22Rv1 (cell line): ENCODE data around the gene TUBB6.

ENCODE experiments used
- H3K27ac ChIP-seq: fragments of 450-650 bp; 2 replicates; pipeline ENCODE4 v1.5.1; 2017
- ZFX ChIP-seq: fragments of 450-650 bp; IDR thresholded peaks from 2 replicates; pipeline ENCODE4 v1.6.1; 2017; ENCODE audit warnings: antibody characterized with exemption, borderline replicate concordance
- TF ChIP-seq, protein P1 (sequence below): fragments of 450-650 bp; IDR thresholded peaks from 2 replicates; pipeline ENCODE4 v1.5.1; 2017; ENCODE audit warnings: mild to moderate bottlenecking

Gene TUBB6

DNA sequence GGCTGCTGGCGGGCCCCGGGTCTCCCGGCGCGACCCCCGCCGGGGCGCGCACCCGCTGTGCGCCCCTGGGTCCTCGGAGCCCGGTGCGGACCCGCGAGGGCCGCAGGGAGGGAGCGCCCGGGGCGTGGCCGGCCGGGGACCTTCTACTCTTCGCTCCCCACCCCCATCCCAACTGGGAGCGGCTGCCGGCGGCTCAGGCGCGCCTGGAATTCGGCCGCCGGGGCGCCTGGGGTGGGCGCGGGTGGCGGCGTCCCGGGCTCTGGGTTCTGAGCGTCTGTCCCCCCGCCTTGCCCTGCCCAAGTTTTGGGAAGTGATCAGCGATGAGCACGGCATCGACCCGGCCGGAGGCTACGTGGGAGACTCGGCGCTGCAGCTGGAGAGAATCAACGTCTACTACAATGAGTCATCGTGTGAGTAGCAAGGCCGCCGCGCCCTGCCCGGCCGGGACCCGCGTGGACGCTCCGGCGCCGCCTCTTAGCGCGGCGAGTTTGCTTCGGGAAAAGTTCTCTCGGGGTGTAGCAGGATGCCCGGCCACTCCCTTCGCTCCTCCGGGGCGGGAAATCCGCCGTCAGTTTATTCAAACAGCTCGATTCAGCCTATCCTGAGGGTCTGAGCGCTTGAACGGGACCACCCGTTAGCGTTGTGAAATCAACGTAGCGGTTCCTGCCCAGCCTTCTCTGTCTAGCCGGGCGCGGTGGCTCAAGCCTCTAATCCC, 502 bp downstream of the TUBB6 start:
- TF ChIP-seq ZFX: no peak
- TF ChIP-seq, protein P1, sequence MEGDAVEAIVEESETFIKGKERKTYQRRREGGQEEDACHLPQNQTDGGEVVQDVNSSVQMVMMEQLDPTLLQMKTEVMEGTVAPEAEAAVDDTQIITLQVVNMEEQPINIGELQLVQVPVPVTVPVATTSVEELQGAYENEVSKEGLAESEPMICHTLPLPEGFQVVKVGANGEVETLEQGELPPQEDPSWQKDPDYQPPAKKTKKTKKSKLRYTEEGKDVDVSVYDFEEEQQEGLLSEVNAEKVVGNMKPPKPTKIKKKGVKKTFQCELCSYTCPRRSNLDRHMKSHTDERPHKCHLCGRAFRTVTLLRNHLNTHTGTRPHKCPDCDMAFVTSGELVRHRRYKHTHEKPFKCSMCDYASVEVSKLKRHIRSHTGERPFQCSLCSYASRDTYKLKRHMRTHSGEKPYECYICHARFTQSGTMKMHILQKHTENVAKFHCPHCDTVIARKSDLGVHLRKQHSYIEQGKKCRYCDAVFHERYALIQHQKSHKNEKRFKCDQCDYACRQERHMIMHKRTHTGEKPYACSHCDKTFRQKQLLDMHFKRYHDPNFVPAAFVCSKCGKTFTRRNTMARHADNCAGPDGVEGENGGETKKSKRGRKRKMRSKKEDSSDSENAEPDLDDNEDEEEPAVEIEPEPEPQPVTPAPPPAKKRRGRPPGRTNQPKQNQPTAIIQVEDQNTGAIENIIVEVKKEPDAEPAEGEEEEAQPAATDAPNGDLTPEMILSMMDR: no peak; the same call in 1 of the 2 replicates
- peak overlapping the region; percentile 51 for H3K27ac ChIP-seq

DNA sequence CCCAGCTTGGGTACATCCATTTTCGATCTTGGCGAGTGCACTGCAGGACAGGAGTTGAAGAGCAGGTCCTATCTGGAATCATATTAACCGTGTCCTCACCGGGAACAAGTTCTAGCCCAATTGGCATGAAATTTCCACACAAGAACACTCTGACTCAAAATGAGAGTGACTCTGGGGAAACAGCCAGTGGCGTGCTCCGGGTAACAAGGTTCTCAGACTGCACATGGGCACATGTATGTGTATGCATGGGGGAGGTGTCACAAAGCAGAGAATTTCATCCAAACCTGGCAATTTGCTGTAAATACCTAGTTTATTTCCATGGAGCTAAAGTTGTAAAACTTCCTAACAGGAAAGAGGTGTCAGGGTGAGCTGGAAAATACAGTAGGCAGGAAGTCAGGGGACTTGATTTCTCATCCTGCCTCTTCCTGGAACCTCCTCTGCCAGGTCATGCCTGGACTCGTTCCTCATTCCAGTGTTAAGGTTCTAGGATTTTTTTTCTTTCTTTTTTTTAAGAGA, 1.7 kb downstream of the TUBB6 start:
- H3K27ac ChIP-seq: no peak overlapping the region

DNA sequence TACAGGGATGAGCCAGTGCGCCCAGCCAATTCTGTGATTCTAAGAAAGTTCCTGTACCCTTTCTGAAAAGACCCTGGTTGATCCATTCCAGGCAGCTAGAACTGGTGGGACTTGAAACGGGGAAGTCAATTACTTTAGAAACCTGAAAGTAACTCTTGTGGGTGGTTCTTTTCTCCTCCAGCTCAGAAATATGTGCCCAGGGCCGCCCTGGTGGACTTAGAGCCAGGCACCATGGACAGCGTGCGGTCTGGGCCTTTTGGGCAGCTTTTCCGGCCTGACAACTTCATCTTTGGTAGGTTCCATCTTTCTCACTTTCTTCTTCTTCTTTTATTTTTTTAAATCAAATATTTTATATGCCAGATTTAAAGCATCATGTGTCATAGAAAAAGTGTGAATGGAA, 2.7 kb downstream of the TUBB6 start:
- TF ChIP-seq, protein P1: no peak
- TF ChIP-seq ZFX: no peak
- H3K27ac ChIP-seq: no peak overlapping the region

More for the DNA sequence above, 1.7 kb downstream of the TUBB6 start:
- TF ChIP-seq, protein P1: no peak
- TF ChIP-seq ZFX: no peak

DNA sequence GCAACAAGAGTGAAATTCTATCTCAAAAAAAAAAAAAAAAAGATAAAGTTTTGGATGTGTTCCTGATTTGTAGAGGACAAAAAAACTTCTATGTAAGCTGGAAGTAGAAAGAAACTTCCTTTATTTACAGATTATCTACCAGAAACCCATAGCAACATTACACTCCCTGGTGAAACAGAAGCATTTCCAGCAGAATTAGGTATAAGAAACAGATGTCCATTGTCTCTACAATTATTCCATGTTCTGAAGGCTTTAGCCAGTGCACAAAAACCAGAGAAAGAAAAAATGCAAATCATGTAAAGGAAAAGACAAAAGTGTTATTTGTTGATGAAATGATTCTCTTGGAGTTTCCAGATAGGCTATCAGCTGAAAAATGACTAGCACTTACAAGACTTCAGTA, 4.9 kb downstream of the TUBB6 start:
- TF ChIP-seq, protein P1: no peak
- no peak for TF ChIP-seq ZFX
- no peak overlapping the region for H3K27ac ChIP-seq

DNA sequence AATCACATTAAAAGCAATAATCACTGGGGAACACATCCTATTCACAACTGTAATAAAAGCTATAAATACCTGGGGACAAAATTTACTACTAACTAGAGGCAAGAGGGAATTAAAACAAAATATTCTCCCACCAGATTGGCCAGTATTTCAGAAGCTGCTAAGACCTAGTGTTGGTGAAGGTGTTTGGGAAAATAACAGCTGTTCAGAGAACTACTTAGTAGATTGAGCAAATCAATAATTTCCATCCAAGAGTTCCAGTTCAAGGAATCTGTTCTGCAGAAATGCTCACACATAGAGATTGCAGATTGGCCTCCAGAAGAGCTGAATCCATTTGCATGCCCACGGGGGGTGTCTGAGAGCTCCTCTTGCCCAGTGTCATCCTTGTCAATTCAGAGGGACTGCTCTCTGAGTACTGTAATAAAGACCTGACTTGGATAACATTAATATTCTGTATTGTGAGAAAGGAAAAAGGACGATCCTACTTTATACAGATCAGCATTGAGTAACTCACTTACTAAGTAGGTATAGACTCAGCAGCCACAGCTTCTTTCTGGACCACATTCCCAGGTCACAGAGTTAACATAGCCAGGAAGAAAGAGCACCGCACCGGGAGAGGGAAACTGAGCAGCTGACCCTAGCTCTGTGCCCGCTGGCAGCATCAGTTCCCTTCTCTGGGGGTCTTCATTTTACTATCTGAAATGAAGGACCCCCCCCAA, 5.6 kb downstream of the TUBB6 start:
- no peak overlapping the region for H3K27ac ChIP-seq

DNA sequence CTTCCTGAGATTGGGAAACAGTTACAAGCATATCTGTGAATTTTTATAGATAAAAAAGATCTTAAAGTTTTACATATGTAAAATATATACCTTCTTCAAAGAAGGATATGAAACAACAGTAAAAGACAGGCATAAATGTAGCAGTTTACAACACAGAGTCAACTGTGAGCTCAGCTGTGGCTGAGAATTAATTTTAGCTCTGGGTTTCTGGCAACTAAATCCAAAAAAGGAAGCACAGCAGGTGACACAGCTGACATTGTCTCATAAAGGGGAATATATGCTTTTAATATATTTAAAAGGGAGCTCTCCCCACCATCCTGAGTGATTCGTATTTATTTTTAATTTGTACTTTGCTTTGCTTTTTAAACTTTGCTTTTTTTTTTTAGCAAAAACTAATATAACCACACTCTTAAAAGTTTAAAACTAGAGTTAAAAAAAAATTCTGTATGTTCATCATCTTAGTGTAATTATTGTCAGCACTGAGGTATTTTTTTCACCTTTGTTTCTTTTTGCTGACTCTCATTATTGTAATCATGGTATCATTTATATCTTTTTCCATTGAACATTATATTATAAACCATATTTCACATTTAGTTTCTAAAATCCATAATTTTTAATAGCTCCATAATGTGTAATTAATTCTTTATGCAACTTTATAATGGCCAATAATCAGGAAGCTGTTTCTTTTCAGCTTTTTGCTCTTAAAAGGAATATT, 6.7 kb downstream of the TUBB6 start:
- H3K27ac ChIP-seq: no peak overlapping the region

More for the DNA sequence above, 5.6 kb downstream of the TUBB6 start:
- no peak for TF ChIP-seq ZFX
- TF ChIP-seq, protein P1: no peak

DNA sequence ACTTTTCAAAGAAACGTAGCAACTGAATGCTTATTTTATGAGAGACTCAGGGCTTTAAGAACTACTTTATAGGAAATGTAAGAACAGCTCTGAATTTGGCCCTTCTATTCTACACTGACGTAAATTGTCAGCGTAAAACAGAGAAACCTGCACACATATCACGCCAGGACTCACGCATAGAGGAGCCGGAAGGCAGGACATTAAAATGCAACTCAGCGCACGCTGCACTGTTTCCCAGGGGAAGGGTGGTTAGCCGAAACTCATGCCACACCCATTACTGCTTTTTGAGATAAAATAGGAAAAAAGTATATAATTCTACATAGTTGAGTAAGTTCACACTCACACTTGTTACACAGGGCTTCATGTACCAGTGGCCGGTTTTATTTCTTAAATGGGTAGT, 7.4 kb downstream of the TUBB6 start:
- no peak overlapping the region for H3K27ac ChIP-seq
- TF ChIP-seq, protein P1: no peak
- no peak for TF ChIP-seq ZFX

More for the DNA sequence above, 6.7 kb downstream of the TUBB6 start:
- no peak for TF ChIP-seq ZFX
